ENCODE results near the gene SNRNP48. TPM values are rescaled to one million over a fixed set of nuclear protein-coding genes. Genes with fewer than 3 reads are reported as not detected.

Gene SNRNP48
- total RNA-seq, 1 experiment from 2014 or later: 17.0 TPM

GRCh38 chr6:7640607-7641577, 50.9 kb downstream of the SNRNP48 start:
- peak; percentile 72 for DNase-seq (ENCODE audit: low spot score)

GRCh38 chr6:7642791-7643190, 52.8 kb downstream of the SNRNP48 start:
- no peak for DNase-seq (ENCODE audit: low spot score)

- peak; percentile 7 for DNase-seq (ENCODE audit: low spot score)
These were observed 54.4 kb downstream of the SNRNP48 start for GRCh38 chr6:7644417-7644816.

- no peak for DNase-seq (ENCODE audit: low spot score)
These were observed 56.4 kb downstream of the SNRNP48 start for GRCh38 chr6:7646394-7646793.

- no peak for DNase-seq (ENCODE audit: low spot score)
These were observed 57.5 kb downstream of the SNRNP48 start for GRCh38 chr6:7647504-7647903.

- DNase-seq (ENCODE audit: low spot score): no peak
These were observed 59.2 kb downstream of the SNRNP48 start for GRCh38 chr6:7649037-7649810.

GRCh38 chr6:7650878-7651277, 60.9 kb downstream of the SNRNP48 start:
- no peak for DNase-seq (ENCODE audit: low spot score)

- DNase-seq (ENCODE audit: low spot score): no peak
These were observed 63.0 kb downstream of the SNRNP48 start for GRCh38 chr6:7652957-7653356.

- no peak for DNase-seq (ENCODE audit: low spot score)
These were observed 66.4 kb downstream of the SNRNP48 start for GRCh38 chr6:7656355-7656754.

- no peak for DNase-seq (ENCODE audit: low spot score)
These were observed 68.5 kb downstream of the SNRNP48 start for GRCh38 chr6:7658543-7658942.

GRCh38 chr6:7661364-7661763, 71.4 kb downstream of the SNRNP48 start:
- DNase-seq (ENCODE audit: low spot score): no peak

Other genes with a start within 250 kb of the SNRNP48 start
- gene CAGE1, start 200.5 kb upstream of the SNRNP48 start, total RNA-seq (2014; rRNA removed; shearing (Covaris generic)): not detected in 2 replicates
- gene RIOK1, start 200.4 kb upstream of the SNRNP48 start, total RNA-seq (2014; rRNA removed; shearing (Covaris generic)): 14.0 and 18.2 TPM in 2 replicates
- gene DSP, start 48.5 kb upstream of the SNRNP48 start, total RNA-seq (2014; rRNA removed; shearing (Covaris generic)): 39.5 and 40.9 TPM in 2 replicates
- 0.07 and 0.22 TPM in 2 replicates for gene BMP6, start 135.9 kb downstream of the SNRNP48 start, total RNA-seq (2014; rRNA removed; shearing (Covaris generic))